ENCODE measurements around the gene GRAP.
A peak's percentile ranks its signal among the peaks of the same experiment; 100 is the strongest.
"Not testable (repeated sequence)": the region's sequence is repeated elsewhere in the genome, so short reads cannot be mapped to it uniquely, and the experiment has no call there.

GRAP gene

GRCh38 chr17:19062718-19063325, 16.1 kb upstream of the GRAP start:
- H3K9me3 Mint-ChIP-seq; H3K4me1 Mint-ChIP-seq; H3K4me3 Mint-ChIP-seq; DNase-seq (ENCODE audit: low spot score in 2 of 2); H3K36me3 Mint-ChIP-seq (ENCODE audit: insufficient read depth); H3K27me3 Mint-ChIP-seq: not testable (repeated sequence)
- ATAC-seq (replicated peaks; ENCODE audit: extremely low read depth, poor library complexity, severe bottlenecking), result peak; percentile 52
- H3K27ac Mint-ChIP-seq (ENCODE audit: low read depth), result peak overlapping the region; percentile 80

GRCh38 chr17:19062009-19062717, 15.4 kb upstream of the GRAP start:
- DNase-seq (ENCODE audit: low spot score in 2 of 2) (peak in 1 of 2 donors; percentile 86), ATAC-seq (replicated peaks; ENCODE audit: extremely low read depth, poor library complexity, severe bottlenecking) (peak; percentile 59)
- H3K27ac Mint-ChIP-seq (ENCODE audit: low read depth); H3K4me3 Mint-ChIP-seq; H3K36me3 Mint-ChIP-seq (ENCODE audit: insufficient read depth); H3K4me1 Mint-ChIP-seq; H3K9me3 Mint-ChIP-seq; H3K27me3 Mint-ChIP-seq: not testable (repeated sequence)

DNA sequence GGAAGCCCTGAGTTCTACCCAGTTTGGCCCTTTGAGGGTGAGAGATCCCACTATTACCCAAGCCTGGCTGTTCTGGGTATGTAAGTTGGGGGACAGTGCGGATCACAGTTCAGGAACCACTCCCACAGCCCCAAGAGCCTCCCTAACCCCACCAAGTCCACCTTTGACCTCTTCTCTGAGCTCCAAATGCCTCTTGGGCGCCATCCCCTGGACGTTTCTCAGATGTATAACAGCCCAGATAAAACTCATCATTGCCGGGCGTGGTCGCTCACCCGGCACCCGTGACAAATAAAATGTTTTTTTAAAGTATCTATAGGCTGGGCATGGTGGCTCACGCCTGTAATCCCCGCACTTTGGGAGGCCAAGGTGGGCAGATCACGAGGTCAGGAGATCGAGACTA, 8.7 kb upstream of the GRAP start:
- ATAC-seq (replicated peaks; ENCODE audit: extremely low read depth, poor library complexity, severe bottlenecking), result peak; percentile 90
- H3K4me1 Mint-ChIP-seq; H3K36me3 Mint-ChIP-seq (ENCODE audit: insufficient read depth); H3K9me3 Mint-ChIP-seq; H3K4me3 Mint-ChIP-seq; H3K27ac Mint-ChIP-seq (ENCODE audit: low read depth); H3K27me3 Mint-ChIP-seq; DNase-seq (ENCODE audit: low spot score in 2 of 2): not testable (repeated sequence)

DNA sequence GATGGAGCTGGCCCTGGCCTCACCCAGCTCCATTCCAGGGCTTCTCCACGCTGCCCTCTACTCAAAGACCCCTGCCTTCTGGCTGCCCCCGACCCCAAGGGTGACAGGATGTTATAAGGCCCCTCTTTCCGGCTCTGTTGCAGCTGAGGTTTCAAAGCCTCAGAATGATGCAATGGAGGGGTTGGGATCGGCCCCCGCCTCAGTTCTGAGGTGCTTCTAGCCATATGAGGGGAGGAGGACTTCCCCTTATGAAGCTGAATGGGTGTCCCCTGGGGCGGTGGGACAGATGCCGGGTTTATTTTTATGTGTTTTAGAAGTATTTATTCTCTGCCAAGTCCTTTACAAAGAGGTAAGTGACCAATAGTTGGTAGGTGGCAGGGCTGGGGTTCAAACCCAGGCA, 2.1 kb upstream of the GRAP start:
- not testable (repeated sequence) for H3K4me3 Mint-ChIP-seq; H3K4me1 Mint-ChIP-seq; H3K36me3 Mint-ChIP-seq (ENCODE audit: insufficient read depth); ATAC-seq (replicated peaks; ENCODE audit: extremely low read depth, poor library complexity, severe bottlenecking); DNase-seq (ENCODE audit: low spot score in 2 of 2); H3K27me3 Mint-ChIP-seq; H3K27ac Mint-ChIP-seq (ENCODE audit: low read depth); H3K9me3 Mint-ChIP-seq

DNA sequence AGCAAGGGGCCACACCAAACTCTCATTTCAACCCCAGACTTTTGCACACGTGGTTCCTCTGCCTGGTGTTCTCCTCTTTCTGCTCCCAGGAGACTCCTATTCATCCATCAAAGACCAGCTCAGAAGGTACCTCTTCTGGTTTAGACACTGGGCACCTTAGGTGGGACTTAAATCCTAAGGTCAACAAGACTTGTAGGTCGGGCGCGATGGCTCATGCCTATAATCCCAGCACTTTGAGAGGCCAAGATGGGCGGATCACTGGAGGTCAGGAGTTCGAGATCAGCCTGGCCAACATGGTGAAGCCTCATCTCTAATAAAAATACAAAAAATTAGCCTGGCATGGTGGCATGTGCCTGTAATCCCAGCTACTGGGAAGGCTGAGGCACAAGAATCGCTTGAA, 753 bp upstream of the GRAP start:
- H3K36me3 Mint-ChIP-seq (ENCODE audit: insufficient read depth); ATAC-seq (replicated peaks; ENCODE audit: extremely low read depth, poor library complexity, severe bottlenecking); DNase-seq (ENCODE audit: low spot score in 2 of 2); H3K9me3 Mint-ChIP-seq; H3K4me1 Mint-ChIP-seq; H3K27me3 Mint-ChIP-seq; H3K27ac Mint-ChIP-seq (ENCODE audit: low read depth); H3K4me3 Mint-ChIP-seq: not testable (repeated sequence)

DNA sequence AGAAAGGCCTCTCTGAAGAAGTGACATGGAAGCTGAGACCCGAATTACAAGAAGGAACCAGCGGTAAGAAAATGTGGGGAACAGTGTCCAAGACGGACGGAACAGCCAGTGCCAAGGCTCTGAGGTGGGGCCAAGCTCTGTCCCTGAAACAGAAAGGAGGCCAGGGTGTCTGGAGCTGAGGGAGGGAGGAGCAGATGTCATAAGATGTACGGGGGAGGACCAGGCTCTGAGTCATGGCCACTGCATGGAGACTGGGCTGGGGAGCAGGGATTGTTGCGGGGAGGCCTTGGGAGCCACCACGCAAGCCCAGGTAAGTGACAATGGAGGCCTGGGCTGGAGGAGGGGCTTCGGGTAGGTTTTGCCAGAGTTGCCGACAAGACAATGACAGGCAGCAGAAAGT, 2.1 kb downstream of the GRAP start:
- not testable (repeated sequence) for ATAC-seq (replicated peaks; ENCODE audit: extremely low read depth, poor library complexity, severe bottlenecking); H3K4me1 Mint-ChIP-seq; H3K27ac Mint-ChIP-seq (ENCODE audit: low read depth); H3K9me3 Mint-ChIP-seq; H3K27me3 Mint-ChIP-seq; H3K4me3 Mint-ChIP-seq; DNase-seq (ENCODE audit: low spot score in 2 of 2); H3K36me3 Mint-ChIP-seq (ENCODE audit: insufficient read depth)

DNA sequence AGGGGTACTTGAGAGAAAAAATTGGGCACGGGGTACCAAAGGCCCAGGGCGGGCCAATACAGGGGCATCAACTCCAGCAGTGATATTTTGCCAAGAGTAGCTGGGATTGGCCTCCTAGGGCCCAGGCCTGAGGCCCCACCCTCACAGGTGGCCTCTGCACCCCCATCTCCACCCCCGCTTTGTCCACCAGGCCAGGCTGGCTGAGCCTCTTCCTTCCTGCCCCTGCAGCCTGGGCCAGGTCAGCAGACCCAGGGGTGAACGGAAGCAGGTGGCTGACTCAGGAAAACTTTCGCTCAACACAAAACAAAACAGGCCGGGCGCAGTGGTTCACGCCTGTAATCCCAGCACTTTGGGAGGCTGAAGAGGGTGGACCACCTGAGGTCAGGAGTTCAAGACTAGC, 3.7 kb downstream of the GRAP start:
- not testable (repeated sequence) for DNase-seq (ENCODE audit: low spot score in 2 of 2); H3K4me3 Mint-ChIP-seq; H3K4me1 Mint-ChIP-seq; H3K27me3 Mint-ChIP-seq; H3K36me3 Mint-ChIP-seq (ENCODE audit: insufficient read depth); H3K9me3 Mint-ChIP-seq; ATAC-seq (replicated peaks; ENCODE audit: extremely low read depth, poor library complexity, severe bottlenecking); H3K27ac Mint-ChIP-seq (ENCODE audit: low read depth)

- H3K27ac Mint-ChIP-seq (ENCODE audit: low read depth); H3K36me3 Mint-ChIP-seq (ENCODE audit: insufficient read depth); H3K27me3 Mint-ChIP-seq; ATAC-seq (replicated peaks; ENCODE audit: extremely low read depth, poor library complexity, severe bottlenecking); H3K4me1 Mint-ChIP-seq; H3K4me3 Mint-ChIP-seq; DNase-seq (ENCODE audit: low spot score in 2 of 2); H3K9me3 Mint-ChIP-seq: not testable (repeated sequence)
Measured at GRCh38 chr17:19042369-19042768, 4.4 kb downstream of the GRAP start.

DNA sequence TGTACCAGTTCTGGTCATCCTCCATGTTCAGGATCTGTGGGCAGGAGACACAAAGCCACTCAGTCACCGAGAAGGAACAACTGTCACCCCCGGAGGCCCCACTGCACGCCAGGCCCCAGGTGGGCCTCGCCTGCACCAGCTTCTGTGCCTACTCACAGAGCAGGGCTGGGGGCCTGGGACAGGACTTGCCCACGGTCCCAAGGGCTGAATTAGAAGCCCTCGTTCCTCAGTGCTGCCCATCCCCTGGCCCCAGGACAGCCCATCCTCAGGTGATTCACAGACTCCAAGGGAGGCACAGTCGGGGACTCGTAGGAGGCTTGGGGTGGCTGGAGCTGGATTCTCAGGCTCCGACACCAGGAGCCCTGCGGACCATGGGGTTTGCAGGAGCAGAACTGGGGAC, 4.9 kb downstream of the GRAP start:
- H3K27ac Mint-ChIP-seq (ENCODE audit: low read depth); H3K9me3 Mint-ChIP-seq; H3K27me3 Mint-ChIP-seq; ATAC-seq (replicated peaks; ENCODE audit: extremely low read depth, poor library complexity, severe bottlenecking); H3K4me3 Mint-ChIP-seq; DNase-seq (ENCODE audit: low spot score in 2 of 2); H3K4me1 Mint-ChIP-seq; H3K36me3 Mint-ChIP-seq (ENCODE audit: insufficient read depth): not testable (repeated sequence)

DNA sequence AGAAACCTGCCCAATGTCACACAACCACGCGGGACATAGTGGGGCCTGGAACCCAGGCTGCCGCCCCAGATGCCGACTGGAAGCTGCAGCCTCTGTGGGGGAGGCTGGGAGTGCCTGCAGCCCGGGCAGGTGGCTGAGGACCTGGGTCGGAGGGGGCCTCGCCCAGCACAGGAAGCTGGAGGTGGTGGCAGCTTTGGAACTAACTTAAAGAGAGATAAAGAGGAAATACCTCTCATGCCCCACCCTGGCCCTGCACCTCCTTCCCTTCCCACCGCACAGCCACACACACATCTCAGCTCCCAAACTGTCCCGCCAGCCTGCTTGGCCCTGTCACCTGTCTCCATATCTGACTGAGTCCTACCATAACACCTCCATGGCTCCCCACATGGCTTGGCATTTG, 6.4 kb downstream of the GRAP start:
- not testable (repeated sequence) for H3K9me3 Mint-ChIP-seq; H3K27ac Mint-ChIP-seq (ENCODE audit: low read depth); H3K27me3 Mint-ChIP-seq; H3K4me3 Mint-ChIP-seq; DNase-seq (ENCODE audit: low spot score in 2 of 2); H3K36me3 Mint-ChIP-seq (ENCODE audit: insufficient read depth); ATAC-seq (replicated peaks; ENCODE audit: extremely low read depth, poor library complexity, severe bottlenecking); H3K4me1 Mint-ChIP-seq

DNA sequence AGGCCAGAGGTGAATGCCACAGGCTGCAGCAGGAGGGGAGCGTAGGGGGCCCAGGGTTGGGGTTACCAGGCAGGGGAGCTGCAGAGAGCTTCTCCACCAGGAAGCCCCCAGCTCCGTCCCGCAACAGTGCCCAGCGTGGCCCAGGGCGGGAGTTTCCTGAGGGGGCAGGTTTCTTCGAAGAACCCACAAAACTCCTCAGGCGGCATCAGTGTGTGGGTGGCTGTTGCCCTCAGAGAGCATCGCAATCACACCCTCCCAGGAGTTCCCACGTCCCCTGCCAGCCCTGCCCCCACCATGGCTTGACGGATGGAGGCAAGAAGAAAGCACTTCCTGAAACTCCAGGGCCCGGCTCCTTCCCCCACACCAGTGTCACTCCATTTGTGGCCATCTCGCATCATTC, 8.0 kb downstream of the GRAP start:
- H3K9me3 Mint-ChIP-seq; H3K27ac Mint-ChIP-seq (ENCODE audit: low read depth); DNase-seq (ENCODE audit: low spot score in 2 of 2); H3K27me3 Mint-ChIP-seq; H3K4me3 Mint-ChIP-seq; H3K36me3 Mint-ChIP-seq (ENCODE audit: insufficient read depth); H3K4me1 Mint-ChIP-seq: not testable (repeated sequence)
- ATAC-seq (replicated peaks; ENCODE audit: extremely low read depth, poor library complexity, severe bottlenecking), result peak; percentile 45

GRCh38 chr17:19038007-19038406, 8.8 kb downstream of the GRAP start:
- H3K4me1 Mint-ChIP-seq; H3K9me3 Mint-ChIP-seq; H3K36me3 Mint-ChIP-seq (ENCODE audit: insufficient read depth); DNase-seq (ENCODE audit: low spot score in 2 of 2); H3K27me3 Mint-ChIP-seq; ATAC-seq (replicated peaks; ENCODE audit: extremely low read depth, poor library complexity, severe bottlenecking); H3K27ac Mint-ChIP-seq (ENCODE audit: low read depth); H3K4me3 Mint-ChIP-seq: not testable (repeated sequence)

- not testable (repeated sequence) for H3K36me3 Mint-ChIP-seq (ENCODE audit: insufficient read depth); H3K9me3 Mint-ChIP-seq; H3K27me3 Mint-ChIP-seq; ATAC-seq (replicated peaks; ENCODE audit: extremely low read depth, poor library complexity, severe bottlenecking); H3K4me3 Mint-ChIP-seq; H3K27ac Mint-ChIP-seq (ENCODE audit: low read depth); H3K4me1 Mint-ChIP-seq; DNase-seq (ENCODE audit: low spot score in 2 of 2)
Measured at GRCh38 chr17:19037547-19037946, 9.2 kb downstream of the GRAP start.

Data from central memory CD8-positive, alpha-beta T cell (primary cell).